ENCODE data around the gene GLT6D1.
"Not testable (repeated sequence)": the region's sequence is repeated elsewhere in the genome, so short reads cannot be mapped to it uniquely, and the experiment has no call there.

GLT6D1 gene

GRCh38 chr9:135664801-135665794, 25.8 kb upstream of the GLT6D1 start:
- no peak for DNase-seq

- DNase-seq, result no peak
Observed at GRCh38 chr9:135664266-135664665, 24.9 kb upstream of the GLT6D1 start.

GRCh38 chr9:135663857-135664256, 24.5 kb upstream of the GLT6D1 start:
- DNase-seq, result no peak

- DNase-seq, result no peak
Observed at GRCh38 chr9:135663451-135663770, 24.1 kb upstream of the GLT6D1 start.

GRCh38 chr9:135662758-135663450, 23.6 kb upstream of the GLT6D1 start, which contains the start of gene LCN9:
TSS of gene LCN9 (plus strand) at chr9:135663309. CDS start at chr9:135663322, 13 bp downstream.
- no peak for DNase-seq

GRCh38 chr9:135661816-135662560, 22.6 kb upstream of the GLT6D1 start:
- no peak for DNase-seq

GRCh38 chr9:135660407-135660806, 21.1 kb upstream of the GLT6D1 start:
- no peak for DNase-seq

- no peak for DNase-seq
Observed at GRCh38 chr9:135659252-135659651, 19.9 kb upstream of the GLT6D1 start.

- no peak for DNase-seq
Observed at GRCh38 chr9:135657416-135657815, 18.1 kb upstream of the GLT6D1 start.

- DNase-seq, result no peak
Observed at GRCh38 chr9:135655317-135655716, 16.0 kb upstream of the GLT6D1 start.

GRCh38 chr9:135650408-135650807, 11.1 kb upstream of the GLT6D1 start:
- DNase-seq, result no peak

GRCh38 chr9:135649508-135649907, 10.2 kb upstream of the GLT6D1 start:
- DNase-seq, result no peak

GRCh38 chr9:135648494-135649410, 9.4 kb upstream of the GLT6D1 start:
- no peak for DNase-seq

GRCh38 chr9:135647884-135648283, 8.5 kb upstream of the GLT6D1 start:
- DNase-seq, result no peak

GRCh38 chr9:135644631-135645218, 5.4 kb upstream of the GLT6D1 start:
- no peak for DNase-seq

GRCh38 chr9:135641745-135642144, 2.4 kb upstream of the GLT6D1 start:
- DNase-seq, result no peak

- DNase-seq, result no peak
Observed at GRCh38 chr9:135641047-135641446, 1.7 kb upstream of the GLT6D1 start.

GRCh38 chr9:135636930-135637530, 2.3 kb downstream of the GLT6D1 start:
- DNase-seq, result not testable (repeated sequence)

- DNase-seq, result no peak
Observed at GRCh38 chr9:135632841-135633240, 6.5 kb downstream of the GLT6D1 start.

- DNase-seq, result no peak
Observed at GRCh38 chr9:135624282-135624681, 15.1 kb downstream of the GLT6D1 start.

- DNase-seq, result no peak
Observed at GRCh38 chr9:135622415-135623020, 16.8 kb downstream of the GLT6D1 start.

All from NCI-H2107 (cell line).